HG03097 (cell line): ENCODE data around the gene PCDH9.

ENCODE experiments used
- ATAC-seq: cut with Tn5 transposase; IDR thresholded peaks from one replicate; pipeline ENCODE4 v1.9.1; 2021; ENCODE audit not compliant: unreplicated experiment, low FRiP score

The PCDH9 gene

DNA sequence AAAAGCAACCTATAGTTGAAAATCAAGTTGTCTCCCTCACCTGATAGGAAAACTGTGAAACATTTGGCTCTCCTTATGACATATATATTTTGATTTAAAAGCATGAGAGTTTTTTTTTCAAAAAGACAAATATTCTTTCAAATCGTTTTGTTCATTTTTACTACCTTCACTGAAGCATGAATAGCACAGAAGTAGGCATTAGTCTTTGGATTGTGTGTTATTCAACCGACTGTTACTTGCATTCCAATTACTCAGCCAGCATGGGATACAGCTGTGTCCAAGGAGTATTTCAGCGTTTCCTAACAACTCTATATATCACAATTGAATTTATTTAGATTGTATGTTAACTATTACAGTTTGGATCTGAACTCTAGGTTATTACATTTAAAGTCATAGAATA lies 135.2 kb downstream of the PCDH9 start:
- no peak for ATAC-seq

DNA sequence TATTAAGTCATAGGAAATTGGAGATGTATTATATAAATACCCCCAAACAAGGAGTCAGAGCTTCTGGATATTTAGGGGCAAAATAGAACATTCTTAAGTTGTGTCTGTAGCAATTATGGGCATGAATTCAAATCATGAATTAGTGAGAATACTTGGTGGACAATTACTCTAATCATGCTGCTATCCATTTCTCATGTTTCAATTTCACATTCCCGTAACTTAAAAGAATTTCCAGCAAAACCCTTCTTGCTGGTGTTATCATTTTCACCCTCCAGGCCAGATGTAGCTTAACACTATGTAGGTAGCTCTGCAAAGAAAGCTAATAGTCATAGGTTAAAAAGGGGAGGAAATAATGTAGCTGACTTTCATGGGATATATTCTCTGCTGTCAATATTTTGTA lies 136.1 kb downstream of the PCDH9 start:
- ATAC-seq, result no peak

DNA sequence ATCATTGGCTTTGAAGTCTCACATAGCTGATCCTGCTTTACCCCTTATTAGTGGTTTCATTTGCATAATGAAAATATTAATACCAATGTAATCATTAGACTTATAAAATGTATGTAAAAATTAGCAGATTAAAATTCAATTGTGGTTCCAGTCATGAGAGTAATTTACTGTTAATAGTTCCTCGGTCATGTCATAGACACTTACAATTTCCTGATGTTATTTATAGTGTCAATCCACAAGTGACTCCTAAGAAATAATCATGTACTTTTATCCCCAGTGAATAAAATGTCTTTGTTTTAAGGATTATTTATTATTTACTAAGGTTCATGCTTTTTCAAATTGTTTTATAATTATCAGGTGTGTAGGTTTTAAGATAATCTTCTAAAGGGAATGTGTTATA lies 138.5 kb downstream of the PCDH9 start:
- ATAC-seq, result no peak

DNA sequence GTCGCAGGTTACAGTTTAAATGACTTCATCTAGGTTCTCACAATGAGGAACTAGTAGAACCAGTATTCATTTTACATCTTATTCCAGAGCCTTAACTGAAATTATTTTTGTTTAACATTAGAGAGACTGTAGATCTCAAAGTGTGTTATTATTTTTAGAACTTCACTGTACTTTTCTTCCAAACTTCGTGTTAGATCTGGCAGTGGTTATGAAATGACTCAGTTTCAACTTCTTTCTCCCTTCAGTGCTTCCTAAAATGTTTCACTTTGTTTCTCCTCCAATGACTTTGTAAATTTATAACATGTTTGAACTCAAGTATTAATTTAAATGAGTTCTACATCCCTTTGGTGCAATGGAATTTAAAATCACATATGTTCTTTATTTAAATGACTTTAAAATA lies 139.3 kb downstream of the PCDH9 start:
- ATAC-seq, result no peak

DNA sequence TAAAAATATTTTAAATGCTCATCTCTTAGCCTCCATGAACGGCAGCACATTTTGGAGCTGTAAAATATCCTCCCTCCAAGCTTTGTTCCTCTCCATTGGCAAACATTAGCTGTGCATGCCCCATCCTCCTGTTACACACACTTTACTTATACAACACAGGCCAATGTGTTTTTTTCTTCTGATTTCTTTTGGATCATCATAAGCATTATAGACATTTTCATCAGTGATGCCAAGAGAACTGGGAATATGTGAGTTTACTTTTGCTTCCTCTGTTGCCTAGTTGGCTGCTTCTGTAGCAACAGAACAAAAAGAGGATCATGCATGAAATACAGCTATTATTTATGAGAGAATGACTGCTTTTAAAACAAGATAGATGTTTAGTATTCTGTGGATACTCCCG lies 142.6 kb downstream of the PCDH9 start:
- ATAC-seq, result no peak

DNA sequence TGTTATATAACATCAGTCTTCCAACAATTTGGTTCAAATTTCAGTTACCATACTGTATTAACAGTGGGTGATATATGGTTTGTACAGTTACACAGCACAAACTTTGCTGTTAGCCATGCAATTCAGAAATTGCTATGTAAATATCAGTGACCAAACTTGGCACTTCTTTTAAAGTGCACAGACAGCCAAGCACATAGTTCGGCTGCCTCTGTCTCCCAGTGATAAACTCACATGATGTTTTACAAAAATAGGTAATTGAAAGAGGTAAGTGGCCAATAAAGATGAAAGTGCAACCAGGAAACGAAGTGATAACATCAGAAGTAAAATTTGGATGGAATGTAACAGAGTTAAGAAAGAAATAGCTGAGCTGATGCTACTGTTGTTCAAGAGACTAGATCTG lies 143.9 kb downstream of the PCDH9 start:
- ATAC-seq, result no peak

DNA sequence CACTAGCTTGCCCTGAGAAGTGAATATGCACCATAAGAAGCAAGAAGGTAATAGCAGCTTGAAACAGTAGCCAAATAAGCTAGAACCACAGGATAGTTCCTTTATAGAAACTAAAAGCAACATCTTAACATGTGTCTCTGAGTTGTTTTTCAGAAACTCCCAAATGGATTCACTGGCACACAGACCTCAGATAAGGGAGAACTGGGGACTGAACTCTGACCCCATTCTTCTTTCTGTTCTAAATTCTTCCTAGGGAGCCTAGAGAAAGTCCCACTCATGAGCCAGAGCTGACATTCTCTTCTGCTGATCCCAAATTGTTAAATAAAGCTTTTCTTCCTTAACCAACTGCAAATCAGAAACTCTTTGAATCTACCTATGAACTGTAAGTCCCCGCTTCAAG lies 146.1 kb downstream of the PCDH9 start:
- ATAC-seq, result no peak

DNA sequence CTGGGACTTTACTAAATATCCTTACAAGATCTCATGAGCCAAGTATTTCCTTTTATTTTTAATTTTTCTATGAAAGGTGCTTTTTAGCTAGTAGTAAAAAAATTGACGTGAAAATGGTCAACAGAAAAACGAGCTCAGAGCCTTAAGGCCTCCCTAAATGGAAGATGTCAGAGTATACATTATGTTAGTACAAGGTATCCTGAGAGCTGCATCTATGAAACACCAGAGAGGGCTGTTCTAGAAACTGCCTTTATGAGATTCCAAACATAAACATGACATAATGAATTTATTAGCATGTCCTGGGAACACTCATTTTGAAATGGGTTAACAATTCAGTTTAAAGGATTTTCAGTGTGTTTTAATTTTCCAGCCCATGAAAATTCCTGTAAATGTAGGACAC lies 146.6 kb downstream of the PCDH9 start:
- no peak for ATAC-seq

DNA sequence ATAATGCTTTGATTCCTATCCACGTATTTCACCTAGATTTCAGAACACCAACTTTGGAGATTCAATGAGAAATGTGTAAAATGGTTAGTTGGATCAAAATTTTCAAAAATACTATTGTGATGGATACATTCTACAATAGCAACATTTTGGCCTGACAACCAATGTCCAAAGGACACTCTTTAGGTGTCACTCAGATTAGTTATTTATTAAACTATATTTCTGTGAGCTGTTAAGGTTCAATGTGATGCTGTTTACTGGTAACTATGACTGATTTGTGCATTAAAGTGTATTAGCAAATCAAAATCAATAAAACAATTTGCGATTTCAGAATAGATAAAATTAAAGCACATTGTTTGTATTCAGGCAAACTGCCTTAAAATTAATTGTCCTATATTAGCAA lies 149.8 kb downstream of the PCDH9 start:
- ATAC-seq, result no peak

DNA sequence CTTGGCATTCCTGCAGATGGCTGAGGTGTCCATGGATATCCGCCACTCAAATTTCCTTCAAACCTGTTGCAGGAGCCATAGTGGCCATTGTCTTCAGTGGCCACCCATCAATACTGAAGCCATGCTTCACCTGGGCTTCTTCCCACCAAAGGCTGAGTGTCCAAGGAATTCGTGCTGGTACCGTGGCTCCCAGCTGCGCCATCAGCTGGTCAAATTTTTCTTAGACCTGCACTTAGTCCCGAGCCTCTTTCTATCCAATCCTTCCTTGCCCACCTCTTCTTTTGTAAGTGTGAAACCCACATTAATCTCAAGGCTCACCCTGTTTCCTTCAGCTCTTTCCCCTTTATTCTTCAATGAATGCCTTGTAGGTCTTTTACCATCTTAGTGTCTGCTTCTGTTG lies 152.1 kb downstream of the PCDH9 start:
- ATAC-seq, result no peak

DNA sequence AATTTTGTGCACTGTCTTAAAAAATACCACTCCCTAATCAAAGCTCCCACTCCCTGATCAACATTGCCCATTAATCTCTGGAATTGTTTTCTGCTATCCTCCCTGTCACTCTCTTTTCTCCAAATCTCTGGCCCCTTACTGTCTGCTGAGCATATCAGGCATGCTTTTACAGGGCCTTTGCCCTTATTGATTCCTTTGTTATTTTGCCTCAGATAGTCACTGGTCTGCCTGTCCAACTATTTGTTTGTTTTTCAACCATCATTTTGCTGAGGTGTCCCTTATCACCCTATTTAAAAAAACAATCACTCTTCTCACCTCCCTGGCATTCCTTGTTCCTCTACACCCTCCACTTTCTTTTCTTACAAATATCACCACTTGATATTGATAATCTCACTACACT lies 153.0 kb downstream of the PCDH9 start:
- no peak for ATAC-seq

DNA sequence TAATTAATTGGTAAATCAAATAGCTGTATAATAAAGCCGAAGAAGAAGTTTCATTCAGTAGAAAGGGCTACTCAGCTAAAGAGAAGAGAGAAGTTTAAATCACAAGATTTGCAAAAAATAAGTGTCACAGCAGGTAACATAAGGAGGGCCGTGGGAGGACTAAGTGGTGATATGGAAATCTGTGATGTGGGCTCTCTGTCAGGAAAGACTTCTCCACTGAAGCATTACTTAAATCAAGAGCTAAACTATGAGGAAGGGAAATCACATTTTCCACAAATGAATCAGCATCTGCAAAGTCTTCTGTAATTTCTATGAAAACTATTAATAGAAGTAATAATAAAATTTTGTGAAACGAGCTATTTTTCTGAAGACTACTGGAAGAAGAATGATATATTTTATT lies 153.8 kb downstream of the PCDH9 start:
- no peak for ATAC-seq

DNA sequence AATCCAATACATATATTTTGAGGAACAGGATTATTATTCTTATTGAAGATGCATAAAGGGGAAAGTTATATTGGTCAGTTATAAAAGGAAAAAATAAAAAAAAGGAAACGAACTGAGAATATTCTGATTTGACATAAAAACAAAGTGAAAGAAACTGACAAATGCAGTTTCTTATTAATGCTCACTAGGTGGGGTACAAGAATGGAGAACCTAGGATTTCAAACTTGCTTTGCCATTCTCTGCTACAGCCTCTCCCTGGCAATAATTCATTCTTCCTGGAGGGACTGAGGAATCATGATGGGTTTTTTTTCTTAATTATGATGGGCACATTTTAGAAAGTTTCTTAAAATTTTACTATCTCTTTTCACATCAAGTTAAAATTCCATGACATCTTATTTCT lies 154.9 kb downstream of the PCDH9 start:
- no peak for ATAC-seq

DNA sequence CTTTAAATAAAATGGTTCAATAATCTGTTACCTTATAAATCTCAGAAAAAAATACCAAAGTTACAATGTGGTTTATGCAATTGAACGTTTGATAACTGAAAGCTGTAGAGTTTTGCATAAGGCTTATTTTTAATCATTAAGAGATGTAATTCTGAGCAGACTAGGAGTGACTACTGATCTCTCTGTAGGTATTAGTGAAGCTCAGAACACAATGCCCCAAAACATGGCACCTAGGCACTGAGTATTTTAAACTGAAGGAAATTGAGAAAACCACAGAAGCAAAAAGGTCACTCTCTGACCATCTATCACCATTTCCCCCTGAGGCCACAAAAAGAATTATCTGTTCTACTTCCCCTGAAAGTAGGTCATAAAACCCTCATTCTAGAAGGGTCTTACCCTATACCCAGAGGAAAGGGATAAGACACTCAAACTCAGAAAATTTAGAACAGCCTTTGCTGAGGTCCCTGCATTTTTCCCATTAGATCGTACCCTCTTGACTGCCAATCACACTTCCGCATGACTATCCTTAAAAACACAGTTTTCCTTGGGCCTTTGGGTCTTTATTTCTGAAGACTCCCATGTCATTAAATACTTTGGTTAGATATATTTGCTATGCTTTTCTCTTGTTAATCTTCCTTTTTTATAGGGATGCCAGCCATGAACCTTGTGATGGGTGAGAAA lies 158.1 kb downstream of the PCDH9 start:
- no peak for ATAC-seq

DNA sequence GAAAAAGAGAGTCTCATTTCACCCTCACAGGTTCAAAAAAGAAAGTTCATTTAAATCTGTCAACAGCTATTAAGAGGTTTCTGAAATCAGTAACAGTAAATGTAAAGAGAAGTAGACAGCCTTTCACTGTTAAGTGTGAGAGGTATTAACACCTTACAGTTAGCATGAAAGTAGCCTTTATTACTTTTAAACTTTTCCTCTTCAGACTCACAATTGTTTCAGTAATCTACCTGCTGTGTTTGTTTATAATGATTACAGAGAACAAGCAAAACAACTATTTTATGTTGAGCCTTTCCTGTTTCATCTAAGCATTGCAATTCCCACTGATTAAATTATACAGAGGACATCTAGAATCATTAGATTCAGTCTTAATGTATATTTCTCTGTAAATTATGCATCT lies 159.8 kb downstream of the PCDH9 start:
- no peak for ATAC-seq

DNA sequence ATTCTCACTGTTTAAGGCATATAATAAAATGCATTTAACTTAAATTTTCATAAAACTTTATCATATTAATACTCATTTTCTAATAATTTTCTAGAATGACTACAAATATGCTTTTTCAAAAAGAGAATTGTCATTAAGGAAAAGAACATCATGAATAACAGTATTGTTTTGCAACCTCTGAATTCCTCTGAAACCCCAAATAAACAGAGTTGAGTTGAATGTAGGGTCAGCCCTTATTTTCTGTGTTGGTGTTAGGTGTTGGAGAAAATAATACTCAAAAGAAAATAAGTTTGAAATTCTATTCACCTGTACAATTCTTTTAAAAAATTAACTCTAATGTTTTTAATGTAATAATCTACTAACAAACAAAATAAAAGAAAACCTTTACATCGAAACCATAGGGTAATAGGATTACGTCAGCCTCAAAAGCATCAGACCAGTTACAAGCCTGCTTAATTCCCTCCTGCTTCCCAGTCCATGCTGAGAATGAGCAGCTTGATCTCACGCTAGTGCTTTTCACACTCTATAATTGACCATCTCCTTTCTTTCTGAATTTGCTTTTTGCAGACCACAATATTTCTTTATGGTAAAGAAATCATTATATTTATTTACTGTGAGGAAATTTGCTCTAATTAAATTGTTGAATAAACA lies 160.9 kb downstream of the PCDH9 start:
- no peak for ATAC-seq

DNA sequence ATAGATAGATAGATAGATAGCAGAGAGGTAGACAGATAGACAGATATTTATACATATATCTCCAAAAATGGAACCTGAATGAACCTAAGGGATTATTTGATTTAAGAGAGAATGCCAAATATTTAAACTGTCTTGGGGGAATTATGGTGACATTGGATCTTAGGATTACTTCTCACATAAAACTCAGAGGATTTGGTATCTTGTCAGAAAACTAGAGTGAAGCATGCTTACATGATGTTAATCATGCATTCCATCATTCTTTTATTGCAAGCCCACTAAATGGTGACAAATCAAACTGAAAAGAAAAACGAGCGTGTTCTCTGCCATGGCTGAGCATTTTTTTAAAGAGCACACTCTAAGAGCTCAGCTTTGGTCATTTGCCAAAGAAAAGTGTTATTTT lies 165.2 kb downstream of the PCDH9 start:
- ATAC-seq, result no peak

DNA sequence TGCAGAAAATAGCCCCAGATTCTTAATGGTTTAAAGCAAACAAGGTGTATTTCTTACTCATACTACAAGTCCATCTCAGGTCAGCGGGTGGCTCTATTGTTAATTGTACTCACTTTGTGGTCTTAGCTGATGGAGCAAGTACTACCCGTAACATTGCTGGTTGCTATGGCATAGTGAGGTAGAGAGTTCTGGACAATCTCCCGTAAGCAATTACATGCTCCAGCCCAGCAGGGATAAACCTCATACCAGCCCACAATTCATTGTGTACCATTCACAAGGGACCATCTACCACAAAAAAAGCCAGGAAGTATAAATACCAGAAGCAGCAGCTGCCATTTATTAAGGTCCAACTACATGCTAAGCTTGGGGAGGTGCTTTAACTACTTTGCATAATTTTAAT lies 167.1 kb downstream of the PCDH9 start:
- no peak for ATAC-seq

DNA sequence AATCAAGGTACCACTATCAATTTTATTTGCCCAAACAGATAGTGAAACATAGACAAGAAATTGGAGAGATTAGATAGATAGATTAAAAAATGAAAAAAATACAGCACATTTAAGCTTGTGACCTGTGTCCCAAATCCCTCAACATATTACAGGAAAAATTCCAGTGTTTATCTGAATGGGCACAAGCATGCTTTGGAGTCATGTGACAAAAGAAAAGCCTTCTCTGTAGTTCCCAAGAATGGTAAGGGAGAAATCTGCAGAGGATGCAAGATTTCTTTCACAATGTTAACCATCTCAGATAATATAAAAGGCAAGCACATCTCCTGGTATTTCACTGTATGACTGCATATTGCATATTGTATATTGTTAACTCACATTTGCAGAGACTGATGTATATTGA lies 168.0 kb downstream of the PCDH9 start:
- ATAC-seq, result no peak

DNA sequence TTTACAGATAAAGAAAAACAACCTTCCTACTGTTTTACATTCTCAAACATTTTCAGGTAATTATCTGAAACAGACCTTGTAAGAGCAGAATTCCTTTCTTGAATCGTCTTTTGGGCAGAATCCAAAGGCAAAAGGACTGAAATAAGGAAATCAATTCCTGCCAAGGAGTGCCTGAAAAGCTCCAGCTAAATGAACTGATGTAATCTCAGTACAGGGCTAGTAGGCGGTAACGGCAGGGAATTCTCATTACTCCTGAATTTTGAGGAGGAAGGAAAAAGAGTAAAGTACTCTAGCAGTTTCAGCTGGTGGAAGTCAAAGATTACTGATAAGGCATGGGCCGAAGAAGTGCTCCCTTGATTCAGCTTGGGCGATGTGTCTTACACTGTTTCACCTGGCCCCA lies 168.4 kb downstream of the PCDH9 start:
- no peak for ATAC-seq

DNA sequence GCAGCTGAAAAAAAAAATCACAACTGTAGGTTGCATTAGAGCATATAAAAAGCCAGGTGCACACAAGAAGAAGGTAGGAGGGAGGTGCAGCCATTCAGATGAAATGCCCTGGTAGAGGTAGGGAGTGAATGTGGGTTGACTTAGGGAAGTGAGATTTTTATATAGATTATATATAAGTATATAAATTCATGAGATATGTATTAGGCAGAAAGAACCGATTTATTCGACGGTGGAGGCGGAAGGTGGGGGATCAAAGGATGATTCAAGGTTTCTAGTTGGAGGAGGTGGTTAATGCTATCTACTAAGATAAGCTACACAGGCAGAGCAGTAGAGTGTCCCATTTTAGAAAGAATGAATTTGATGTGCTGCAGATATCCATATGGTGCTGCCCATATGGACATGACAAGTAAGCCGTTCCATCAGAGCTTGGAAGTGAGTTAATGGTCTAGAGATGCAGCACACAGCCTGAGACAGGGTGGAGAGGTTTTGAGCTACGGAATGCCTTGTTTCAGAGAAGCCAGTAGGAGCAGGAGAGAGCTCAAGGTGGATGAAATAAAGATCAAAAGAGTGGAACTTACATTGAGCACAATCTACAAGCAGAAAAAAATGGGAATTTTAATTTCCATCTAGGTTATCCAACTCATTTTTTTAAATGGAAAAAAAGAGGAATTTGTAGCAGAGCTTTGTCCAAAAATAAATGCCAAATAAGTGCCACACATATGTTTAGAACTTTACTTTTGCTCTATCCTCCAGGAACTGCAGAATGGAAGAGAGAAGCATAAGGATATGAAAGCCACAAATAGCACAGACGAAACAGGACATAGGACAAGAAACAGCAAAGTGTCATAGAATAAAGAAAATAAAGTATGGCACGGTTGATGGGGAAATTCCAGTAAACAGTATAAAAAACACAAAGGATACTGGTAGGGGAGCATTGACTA lies 177.3 kb downstream of the PCDH9 start:
- no peak for ATAC-seq

DNA sequence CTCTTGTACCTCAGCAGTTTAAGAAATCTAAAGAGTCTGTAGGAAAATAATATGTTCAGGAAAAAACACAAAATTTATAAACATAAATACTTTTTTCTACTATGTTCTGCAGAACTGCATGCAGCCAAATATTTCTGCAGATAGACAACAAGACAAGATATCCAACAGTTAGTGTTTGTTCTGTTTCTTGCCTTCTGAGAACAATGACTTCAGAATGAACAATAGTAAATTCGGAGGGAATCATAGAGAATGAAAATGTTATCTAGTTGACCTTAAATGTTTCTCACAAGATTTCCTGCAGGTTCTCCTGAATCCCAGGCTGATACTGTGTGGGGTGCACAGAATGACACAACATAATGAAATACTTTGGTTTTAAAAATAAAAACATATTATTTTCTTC lies 180.4 kb downstream of the PCDH9 start:
- ATAC-seq, result no peak
